Stimulated activated CD8-positive, alpha-beta memory T cell treated with anti-CD3 and anti-CD28 coated beads, Interleukin-15, amount 100 ng/mL, for 48 hours (primary cell): ENCODE results near the gene EDN3.

Experiments
- DNase-seq, 2 donors: peaks; one replicate each; pipeline ENCODE4 v3.0.0-alpha.2; 2020; ENCODE audit warnings: low read depth in 2 of 2

Gene EDN3

GRCh38 chr20:59308493-59309201, 8.2 kb downstream of the EDN3 start:
- no peak for DNase-seq

GRCh38 chr20:59309218-59309617, 8.8 kb downstream of the EDN3 start:
- no peak for DNase-seq

- no peak for DNase-seq
Measured at GRCh38 chr20:59314997-59315396, 14.6 kb downstream of the EDN3 start.

- no peak for DNase-seq
Measured at GRCh38 chr20:59316911-59317731, 16.7 kb downstream of the EDN3 start.

- no peak for DNase-seq
Measured at GRCh38 chr20:59318201-59318790, 17.9 kb downstream of the EDN3 start.

- no peak for DNase-seq
Measured at GRCh38 chr20:59318803-59319202, 18.4 kb downstream of the EDN3 start.

- DNase-seq = no peak
Measured at GRCh38 chr20:59320426-59320825, 20.0 kb downstream of the EDN3 start.

- DNase-seq = no peak
Measured at GRCh38 chr20:59320854-59321647, 20.6 kb downstream of the EDN3 start.

- no peak for DNase-seq
Measured at GRCh38 chr20:59322081-59322480, 21.7 kb downstream of the EDN3 start.

- DNase-seq = no peak
Measured at GRCh38 chr20:59322585-59323454, 22.4 kb downstream of the EDN3 start.

- no peak for DNase-seq
Measured at GRCh38 chr20:59323731-59324130, 23.3 kb downstream of the EDN3 start.

- DNase-seq = no peak
Measured at GRCh38 chr20:59324521-59325141, 24.2 kb downstream of the EDN3 start.

- no peak for DNase-seq
Measured at GRCh38 chr20:59325142-59325523, 24.7 kb downstream of the EDN3 start.

GRCh38 chr20:59326188-59326587, 25.8 kb downstream of the EDN3 start:
- no peak for DNase-seq

- no peak for DNase-seq
Measured at GRCh38 chr20:59328071-59328470, 27.7 kb downstream of the EDN3 start.

GRCh38 chr20:59331721-59332329, 31.4 kb downstream of the EDN3 start:
- no peak for DNase-seq

- no peak for DNase-seq
Measured at GRCh38 chr20:59333260-59333845, 32.9 kb downstream of the EDN3 start.

- no peak for DNase-seq
Measured at GRCh38 chr20:59333951-59334350, 33.5 kb downstream of the EDN3 start.

- no peak for DNase-seq
Measured at GRCh38 chr20:59334651-59335300, 34.4 kb downstream of the EDN3 start.
